Liver (tissue), 9 donors: Measurements from ENCODE around the gene JAZF1. TPM values are rescaled to one million over a fixed set of nuclear protein-coding genes. Genes with fewer than 3 reads are reported as not detected.

Source experiments
- DNase-seq: peaks from one replicate; pipeline ENCODE4 v3.0.0-alpha.2; 2017; ENCODE audit warnings: low spot score
- H3K27ac ChIP-seq, 2 donors: one replicate each; pipeline ENCODE4 v1.7.0; 2013; ENCODE audit warnings: inconsistent platforms in 2 of 2, low read length in 2 of 2, control low read depth in 1 of 2, low read depth in 1 of 2, mild to moderate bottlenecking in 1 of 2
- H3K27me3 ChIP-seq, 4 donors: one replicate each; pipeline versions ENCODE4 v1.6.1 to v1.7.0; 2013; ENCODE audit warnings: low read length in 3 of 4, inconsistent platforms in 1 of 4, mild to moderate bottlenecking in 1 of 4, moderate library complexity in 1 of 4; ENCODE audit not compliant: control insufficient read depth in 4 of 4, insufficient read depth in 4 of 4
- H3K36me3 ChIP-seq, 4 donors: one replicate each; pipeline versions ENCODE4 v1.6.1 to v1.7.0; 2013; ENCODE audit warnings: low read length in 3 of 4, mild to moderate bottlenecking in 3 of 4, low read depth in 1 of 4, moderate library complexity in 1 of 4; ENCODE audit not compliant: control insufficient read depth in 4 of 4, insufficient read depth in 3 of 4
- H3K4me1 ChIP-seq, 4 donors: one replicate each; pipeline versions ENCODE4 v1.6.1 to v1.7.0; 2013; ENCODE audit warnings: low read length in 3 of 4, mild to moderate bottlenecking in 3 of 4, moderate library complexity in 1 of 4; ENCODE audit not compliant: control insufficient read depth in 4 of 4, insufficient read depth in 4 of 4
- H3K4me3 ChIP-seq, 3 donors: one replicate each; pipeline versions ENCODE4 v1.6.1 to v1.7.0; 2013; ENCODE audit warnings: low read length in 3 of 3, control low read depth in 1 of 3, low read depth in 1 of 3, mild to moderate bottlenecking in 1 of 3
- H3K9ac ChIP-seq, 2 donors: one replicate each; pipeline ENCODE4 v1.7.0; 2013; ENCODE audit warnings: low read length in 2 of 2, mild to moderate bottlenecking in 2 of 2, moderate library complexity in 2 of 2, control low read depth in 1 of 2, low read depth in 1 of 2
- H3K9me3 ChIP-seq, 4 donors: one replicate each; pipeline versions ENCODE4 v1.6.1 to v1.7.0; 2013; ENCODE audit warnings: low read length in 3 of 4; ENCODE audit not compliant: control insufficient read depth in 4 of 4
- ATF3 ChIP-seq: IDR thresholded peaks from 2 replicates; pipeline ENCODE4 v1.6.1; 2016; ENCODE audit warnings: antibody characterized with exemption
- CTCF ChIP-seq: fragments of 150-350 bp; IDR thresholded peaks from 2 replicates; pipeline ENCODE4 v1.5.1; 2017; ENCODE audit warnings: improper control_type of control experiment, low read depth, low read length; ENCODE audit not compliant: missing input control
- EGR1 ChIP-seq, 2 donors: IDR thresholded peaks; 2 replicates each; pipeline ENCODE4 v1.6.1; 2016 to 2018; ENCODE audit warnings: antibody characterized with exemption in 2 of 2, low read depth in 2 of 2
- FOXA1 ChIP-seq: IDR thresholded peaks from 2 replicates; pipeline ENCODE4 v1.6.1; 2016; ENCODE audit warnings: antibody characterized with exemption
- FOXA2 ChIP-seq: IDR thresholded peaks from 2 replicates; pipeline ENCODE4 v1.6.1; 2016; ENCODE audit warnings: antibody characterized with exemption
- GABPA ChIP-seq, 2 donors: IDR thresholded peaks in 1 of 2; conservative IDR thresholded peaks in 1 of 2; 2 replicates each; pipeline ENCODE4 v1.6.1; 2016; ENCODE audit warnings: antibody characterized with exemption in 2 of 2, mild to moderate bottlenecking in 1 of 2, moderate library complexity in 1 of 2
- HNF4A ChIP-seq, 2 donors: conservative IDR thresholded peaks; 2 replicates each; pipeline ENCODE4 v1.6.1; 2016; ENCODE audit warnings: antibody characterized with exemption in 2 of 2, mild to moderate bottlenecking in 2 of 2
- HNF4G ChIP-seq: IDR thresholded peaks from 2 replicates; pipeline ENCODE4 v1.6.1; 2016; ENCODE audit warnings: antibody characterized with exemption
- JUND ChIP-seq, 2 donors: IDR thresholded peaks; 2 replicates each; pipeline ENCODE4 v1.6.1; 2016; ENCODE audit warnings: antibody characterized with exemption in 2 of 2
- NR2F2 ChIP-seq: IDR thresholded peaks from 2 replicates; pipeline ENCODE4 v1.6.1; 2016; ENCODE audit warnings: antibody characterized with exemption
- RAD21 ChIP-seq, 2 donors: IDR thresholded peaks; 2 replicates each; pipeline ENCODE4 v1.6.1; 2016; ENCODE audit warnings: antibody characterized with exemption in 2 of 2, mild to moderate bottlenecking in 2 of 2
- RXRA ChIP-seq, 2 donors: IDR thresholded peaks; 2 replicates each; pipeline ENCODE4 v1.6.1; 2017 to 2018; ENCODE audit warnings: antibody characterized with exemption in 2 of 2, mild to moderate bottlenecking in 1 of 2
- SP1 ChIP-seq: IDR thresholded peaks from 2 replicates; pipeline ENCODE4 v1.6.1; 2018; ENCODE audit warnings: antibody characterized with exemption, mild to moderate bottlenecking
- TAF1 ChIP-seq: conservative IDR thresholded peaks from 2 replicates; pipeline ENCODE4 v1.6.1; 2016; ENCODE audit warnings: antibody characterized with exemption, mild to moderate bottlenecking
- YY1 ChIP-seq: IDR thresholded peaks from 2 replicates; pipeline ENCODE4 v1.6.1; 2016; ENCODE audit warnings: antibody characterized with exemption, mild to moderate bottlenecking
- ZBTB33 ChIP-seq: IDR thresholded peaks from 2 replicates; pipeline ENCODE4 v1.6.1; 2016; ENCODE audit warnings: antibody characterized with exemption
- WGBS: extraction: QIAGEN DNeasy Blood & Tissue Kit; methylation state at CpG from one replicate; pipeline ENCODE4 v1.1.7; 2013; 5-methylcytosine and 5-hydroxymethylcytosine counted together
- polyA plus RNA-seq, 2 donors: library from polyadenylated mRNA; stranded (reverse) in 1 of 2; unstranded in 1 of 2; fragments of 200-250 nt in 1 of 2; fragments of >200 nt in 1 of 2; fragmentation: Nextera tagmentation in 1 of 2; extraction: Ambion mirVana in 1 of 2; gene quantifications; one replicate each; pipeline versions ENCODE4 v1.2.1 to v1.2.3, GENCODE V29; 2013 to 2015
- total RNA-seq, 2 donors: library from RNA; depleted of rRNA; stranded (reverse); fragments of >200 nt; gene quantifications; one replicate each; pipeline ENCODE4 v1.2.3, GENCODE V29; 2014
- TF ChIP-seq, protein P1 (sequence below): IDR thresholded peaks from 2 replicates; pipeline ENCODE4 v1.6.1; 2016; ENCODE audit warnings: antibody characterized with exemption, mild to moderate bottlenecking
- TF ChIP-seq, protein P2 (sequence below): IDR thresholded peaks from 2 replicates; pipeline ENCODE4 v1.6.1; 2016; ENCODE audit warnings: antibody characterized with exemption
- donor health status: healthy.
- donor health status: healthy.
- donor health status: healthy.
- donor health status: healthy.
- donor health status: healthy.

JAZF1 gene
- total and polyA plus RNA-seq, 4 donors = 2.7 to 17.8 (median 4.0) TPM

- no peak for DNase-seq
- Histone ChIP-seq H3K9me3 (no peaks in the 10 kb centered on the region), H3K27me3 (no peaks in the 10 kb centered on the region), H3K27ac (no peak overlapping the region), H3K36me3 (no peaks in the 10 kb centered on the region), H3K4me3 (no peak overlapping the region), H3K4me1 (no peaks in the 10 kb centered on the region), H3K9ac (no peak overlapping the region)
- no peak for TF ChIP-seq ATF3
- no peak for TF ChIP-seq NR2F2
- no peak for TF ChIP-seq FOXA2
- no peak for TF ChIP-seq TAF1
- no peak for TF ChIP-seq RAD21 (IDR thresholded peaks at IDR 0.05)
- no peak for TF ChIP-seq HNF4G
- WGBS = 98% methylated on average over 4 of the region's 4 CpGs
Observed at GRCh38 chr7:28110427-28111012, 70.1 kb downstream of the JAZF1 start.

GRCh38 chr7:28108747-28109146, 71.8 kb downstream of the JAZF1 start:
- TF ChIP-seq, protein P1, sequence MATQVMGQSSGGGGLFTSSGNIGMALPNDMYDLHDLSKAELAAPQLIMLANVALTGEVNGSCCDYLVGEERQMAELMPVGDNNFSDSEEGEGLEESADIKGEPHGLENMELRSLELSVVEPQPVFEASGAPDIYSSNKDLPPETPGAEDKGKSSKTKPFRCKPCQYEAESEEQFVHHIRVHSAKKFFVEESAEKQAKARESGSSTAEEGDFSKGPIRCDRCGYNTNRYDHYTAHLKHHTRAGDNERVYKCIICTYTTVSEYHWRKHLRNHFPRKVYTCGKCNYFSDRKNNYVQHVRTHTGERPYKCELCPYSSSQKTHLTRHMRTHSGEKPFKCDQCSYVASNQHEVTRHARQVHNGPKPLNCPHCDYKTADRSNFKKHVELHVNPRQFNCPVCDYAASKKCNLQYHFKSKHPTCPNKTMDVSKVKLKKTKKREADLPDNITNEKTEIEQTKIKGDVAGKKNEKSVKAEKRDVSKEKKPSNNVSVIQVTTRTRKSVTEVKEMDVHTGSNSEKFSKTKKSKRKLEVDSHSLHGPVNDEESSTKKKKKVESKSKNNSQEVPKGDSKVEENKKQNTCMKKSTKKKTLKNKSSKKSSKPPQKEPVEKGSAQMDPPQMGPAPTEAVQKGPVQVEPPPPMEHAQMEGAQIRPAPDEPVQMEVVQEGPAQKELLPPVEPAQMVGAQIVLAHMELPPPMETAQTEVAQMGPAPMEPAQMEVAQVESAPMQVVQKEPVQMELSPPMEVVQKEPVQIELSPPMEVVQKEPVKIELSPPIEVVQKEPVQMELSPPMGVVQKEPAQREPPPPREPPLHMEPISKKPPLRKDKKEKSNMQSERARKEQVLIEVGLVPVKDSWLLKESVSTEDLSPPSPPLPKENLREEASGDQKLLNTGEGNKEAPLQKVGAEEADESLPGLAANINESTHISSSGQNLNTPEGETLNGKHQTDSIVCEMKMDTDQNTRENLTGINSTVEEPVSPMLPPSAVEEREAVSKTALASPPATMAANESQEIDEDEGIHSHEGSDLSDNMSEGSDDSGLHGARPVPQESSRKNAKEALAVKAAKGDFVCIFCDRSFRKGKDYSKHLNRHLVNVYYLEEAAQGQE = no peak
- TF ChIP-seq RAD21 (IDR thresholded peaks at IDR 0.05) = no peak
- no peak for TF ChIP-seq JUND (IDR thresholded peaks at IDR 0.05)
- no peak for TF ChIP-seq TAF1
- no peak for TF ChIP-seq CTCF
- no peak for TF ChIP-seq RXRA (IDR thresholded peaks at IDR 0.05)
- no peak for TF ChIP-seq YY1
- TF ChIP-seq GABPA (IDR thresholded peaks at IDR 0.05 in 1 of 2, conservative IDR thresholded peaks at IDR 0.05 in 1 of 2) = no peak
- TF ChIP-seq NR2F2 = no peak
- no peak for TF ChIP-seq FOXA1
- TF ChIP-seq, protein P2, sequence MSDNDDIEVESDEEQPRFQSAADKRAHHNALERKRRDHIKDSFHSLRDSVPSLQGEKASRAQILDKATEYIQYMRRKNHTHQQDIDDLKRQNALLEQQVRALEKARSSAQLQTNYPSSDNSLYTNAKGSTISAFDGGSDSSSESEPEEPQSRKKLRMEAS = no peak
- no peak for TF ChIP-seq SP1
- TF ChIP-seq HNF4A (conservative IDR thresholded peaks at IDR 0.05) = no peak
- TF ChIP-seq FOXA2 = no peak
- TF ChIP-seq HNF4G = no peak
- TF ChIP-seq ATF3 = no peak
- no peak for TF ChIP-seq EGR1 (IDR thresholded peaks at IDR 0.05; ENCODE audit: low read depth in 2 of 2)
- no peak for TF ChIP-seq ZBTB33
- WGBS = 98% methylated on average over 3 of the region's 3 CpGs

More at GRCh38 chr7:28108747-28109146, 71.8 kb downstream of the JAZF1 start:
- H3K4me1 ChIP-seq = peaks cover 2 to 15% (median 10%) of the 10 kb centered on the region in 4 donors
- H3K27ac ChIP-seq = no peak overlapping the region
- no peak overlapping the region for H3K9ac ChIP-seq
- no peaks in the 10 kb centered on the region for H3K36me3 ChIP-seq
- H3K27me3 ChIP-seq = no peaks in the 10 kb centered on the region
- DNase-seq = no peak
- no peaks in the 10 kb centered on the region for H3K9me3 ChIP-seq
- H3K4me3 ChIP-seq = no peak overlapping the region
